ENCODE data around the gene ADAMTS10.
"Not testable (repeated sequence)": the region's sequence is repeated elsewhere in the genome, so short reads cannot be mapped to it uniquely, and the experiment has no call there.

ADAMTS10 gene

GRCh38 chr19:8622886-8623285 is 12.4 kb upstream of the ADAMTS10 start:
- DNase-seq: not testable (repeated sequence)

GRCh38 chr19:8618751-8619150 is 8.2 kb upstream of the ADAMTS10 start:
- DNase-seq: no peak

DNA sequence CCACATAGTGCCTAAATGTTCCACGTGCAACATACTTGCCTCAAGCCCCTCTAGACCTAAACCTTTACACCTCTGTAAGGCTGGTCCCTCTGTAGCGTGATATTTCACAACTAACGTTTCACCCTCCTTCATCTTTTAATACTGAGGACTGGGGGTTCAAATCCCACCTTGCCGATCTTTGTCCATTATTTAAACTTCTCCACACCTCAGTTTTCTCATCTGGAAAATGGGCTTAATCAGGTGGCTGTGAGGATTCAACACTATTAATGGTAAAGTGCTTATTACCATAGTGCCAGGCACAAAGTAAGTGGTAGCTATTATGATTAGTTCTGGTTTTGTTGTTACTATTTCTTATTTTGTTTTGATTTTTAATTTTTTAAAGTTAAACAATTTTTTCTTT is 7.5 kb upstream of the ADAMTS10 start:
- DNase-seq: no peak

DNA sequence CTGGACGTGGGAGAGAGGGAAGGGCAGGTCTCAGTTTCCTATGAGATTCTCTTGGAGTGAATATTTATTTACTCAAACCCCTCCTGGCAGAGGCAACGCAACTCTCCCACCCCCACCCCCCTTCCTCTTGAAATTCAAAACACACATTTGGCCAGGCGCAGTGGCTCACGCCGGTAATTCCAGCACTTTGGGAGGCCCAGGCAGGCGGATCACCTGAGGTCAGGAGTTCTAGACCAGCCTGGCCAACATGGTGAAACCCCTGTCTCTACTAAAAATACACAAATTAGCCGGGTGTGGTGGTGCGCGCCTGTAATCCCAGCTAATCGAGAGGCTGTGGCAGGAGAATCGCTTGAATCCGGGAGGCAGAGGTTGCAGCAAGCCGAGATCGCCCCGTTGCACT is 6.8 kb upstream of the ADAMTS10 start:
- DNase-seq: not testable (repeated sequence)

- DNase-seq: no peak
Observed at GRCh38 chr19:8616861-8617260, 6.3 kb upstream of the ADAMTS10 start.

- peak in 3 of 4 experiments; percentile 17 to 49 (median 28) for DNase-seq
Observed at GRCh38 chr19:8615813-8616596, 5.5 kb upstream of the ADAMTS10 start.

DNA sequence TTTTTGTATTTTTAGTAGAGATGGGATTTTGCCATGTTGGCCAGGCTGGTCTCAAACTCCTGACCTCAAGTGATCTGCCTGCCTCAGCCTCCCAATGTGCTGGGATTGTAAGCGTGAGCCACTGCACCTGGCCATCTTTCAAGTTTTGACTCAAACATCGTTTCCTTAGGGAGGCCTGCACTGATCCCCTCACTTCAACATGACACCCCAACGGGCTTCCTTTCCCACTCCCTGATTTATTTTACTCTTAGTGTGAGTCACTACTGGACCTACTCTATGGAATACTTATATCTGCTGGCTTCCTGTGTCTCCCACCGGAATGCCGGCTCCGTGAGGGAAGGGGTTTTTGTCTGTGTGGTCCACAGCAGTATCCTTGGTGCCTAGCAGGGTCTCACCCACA is 4.5 kb upstream of the ADAMTS10 start:
- DNase-seq: no peak

- DNase-seq: no peak
Observed at GRCh38 chr19:8614455-8614854, 3.9 kb upstream of the ADAMTS10 start.

GRCh38 chr19:8612807-8613171 is 2.3 kb upstream of the ADAMTS10 start:
- DNase-seq: no peak

DNA sequence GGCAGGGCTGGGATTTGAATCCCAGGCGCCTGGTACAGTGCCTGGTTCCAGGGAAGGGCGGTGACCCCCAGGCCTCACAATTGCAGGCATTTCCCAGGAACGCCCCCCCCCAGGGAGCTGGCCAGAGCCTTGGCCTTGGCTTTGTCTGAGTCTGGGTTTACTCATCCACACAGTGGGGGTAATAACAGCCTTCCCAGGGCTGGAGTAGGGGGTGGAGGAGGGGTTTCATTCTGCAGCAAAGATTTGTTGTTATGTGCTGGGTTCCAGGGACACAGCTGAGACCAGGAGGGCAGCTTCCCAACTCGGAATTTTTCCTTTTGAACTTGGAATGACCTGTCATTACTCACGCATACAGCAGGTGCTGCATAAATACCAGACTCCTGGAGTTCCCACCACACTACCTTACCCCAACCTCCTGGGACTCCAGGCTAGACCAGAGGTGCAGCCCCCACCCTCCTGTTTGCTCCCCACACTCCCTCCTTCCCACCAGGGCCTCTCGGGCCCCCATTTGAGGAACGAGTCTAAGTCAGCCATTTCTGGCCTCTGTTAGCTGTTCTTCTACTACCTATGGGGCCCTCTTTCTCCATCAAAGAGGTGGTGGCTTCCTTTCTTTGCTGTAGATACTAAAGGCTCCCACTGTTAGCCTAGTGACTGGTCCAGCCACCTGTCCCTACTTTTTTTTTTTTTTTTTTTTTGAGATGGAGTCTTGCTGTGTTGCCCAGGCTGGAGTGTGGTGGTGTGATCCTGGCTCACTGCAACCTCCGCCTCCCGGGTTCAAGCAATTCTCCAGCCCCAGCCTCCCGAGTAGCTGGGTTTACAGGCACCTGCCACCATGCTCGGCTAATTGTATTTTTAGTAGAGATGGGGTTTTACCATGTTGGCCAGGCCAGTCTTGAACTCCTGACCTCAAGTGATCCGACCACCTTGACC is 1.6 kb upstream of the ADAMTS10 start:
- no peak for DNase-seq

- no peak for DNase-seq
Observed at GRCh38 chr19:8611391-8611876, 919 bp upstream of the ADAMTS10 start.

DNA sequence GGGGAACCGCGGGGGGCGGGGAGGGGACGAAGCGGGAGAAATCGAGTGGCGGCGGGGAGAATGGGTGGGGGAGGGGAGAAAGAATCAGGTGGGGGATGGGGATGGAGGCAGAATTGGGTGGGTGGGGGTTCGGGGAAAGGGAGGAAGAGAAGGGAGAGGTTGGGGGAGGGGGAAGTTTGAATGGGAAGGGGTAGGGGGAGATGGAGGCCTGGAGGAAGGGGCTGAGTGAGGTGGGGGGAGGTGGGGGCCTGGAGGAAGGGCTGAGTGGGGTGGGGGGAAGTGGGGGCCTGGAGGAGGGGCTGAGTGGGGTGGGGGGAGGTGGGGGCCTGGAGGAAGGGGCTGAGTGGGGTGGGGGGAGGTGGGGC is 403 bp upstream of the ADAMTS10 start:
- DNase-seq: no peak

DNA sequence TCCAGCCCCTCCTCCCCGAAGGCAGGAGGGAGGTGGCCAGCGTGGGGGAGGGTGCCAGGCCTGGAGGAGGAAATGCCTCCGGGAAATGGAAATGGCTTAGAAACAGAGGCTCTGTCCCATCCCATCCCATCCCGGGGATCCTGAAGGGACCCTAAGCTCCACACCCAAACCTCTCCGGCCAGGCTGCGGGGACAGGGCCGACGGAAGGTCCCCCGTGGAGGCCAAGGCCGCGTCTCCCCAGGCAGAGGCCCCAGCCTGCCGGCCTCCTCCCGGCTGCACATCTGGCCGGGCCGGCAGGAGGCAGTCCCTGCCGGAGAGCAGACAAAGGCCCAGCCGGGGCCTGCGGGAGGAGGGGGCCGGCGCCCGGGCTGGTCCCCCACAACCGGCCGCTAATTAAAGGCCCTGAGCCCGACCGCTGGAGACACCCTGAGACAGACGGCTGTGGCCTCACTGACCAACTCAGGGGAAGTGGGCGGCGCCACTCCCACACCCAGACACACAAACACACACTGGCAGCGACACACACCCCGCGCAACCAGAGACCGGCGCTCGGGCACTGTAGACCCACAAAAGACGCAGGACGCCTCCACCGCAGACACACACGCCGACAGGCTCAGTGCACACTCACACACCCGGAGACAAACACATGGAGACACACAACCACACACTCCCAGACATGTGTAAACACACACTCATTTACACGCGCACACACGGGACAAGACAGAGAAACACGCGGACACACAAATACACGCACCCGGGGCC is 1.1 kb downstream of the ADAMTS10 start:
- DNase-seq: no peak

- no peak for DNase-seq
Observed at GRCh38 chr19:8608941-8609278, 1.6 kb downstream of the ADAMTS10 start.

GRCh38 chr19:8607386-8607785 is 3.1 kb downstream of the ADAMTS10 start:
- DNase-seq: no peak

- no peak for DNase-seq
Observed at GRCh38 chr19:8605514-8605913, 5.0 kb downstream of the ADAMTS10 start.

DNA sequence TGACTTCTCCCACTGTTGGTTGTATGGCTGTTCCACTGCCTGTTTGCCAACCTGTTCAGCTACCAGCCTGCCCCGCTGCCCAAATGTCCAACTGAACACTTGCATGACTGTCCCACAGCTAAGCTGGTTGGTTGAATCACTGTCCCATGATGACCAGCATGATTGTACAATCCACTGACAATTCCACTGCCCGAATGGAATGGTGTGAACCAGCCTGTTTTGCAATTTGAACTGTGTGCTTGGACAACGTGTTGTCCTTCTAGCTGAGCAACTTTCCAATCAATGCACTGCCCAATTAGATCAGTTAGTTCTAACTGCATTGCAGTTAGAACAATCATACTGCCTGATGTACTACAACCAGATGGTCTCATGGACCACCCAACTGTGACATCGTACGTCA is 8.7 kb downstream of the ADAMTS10 start:
- no peak for DNase-seq

DNA sequence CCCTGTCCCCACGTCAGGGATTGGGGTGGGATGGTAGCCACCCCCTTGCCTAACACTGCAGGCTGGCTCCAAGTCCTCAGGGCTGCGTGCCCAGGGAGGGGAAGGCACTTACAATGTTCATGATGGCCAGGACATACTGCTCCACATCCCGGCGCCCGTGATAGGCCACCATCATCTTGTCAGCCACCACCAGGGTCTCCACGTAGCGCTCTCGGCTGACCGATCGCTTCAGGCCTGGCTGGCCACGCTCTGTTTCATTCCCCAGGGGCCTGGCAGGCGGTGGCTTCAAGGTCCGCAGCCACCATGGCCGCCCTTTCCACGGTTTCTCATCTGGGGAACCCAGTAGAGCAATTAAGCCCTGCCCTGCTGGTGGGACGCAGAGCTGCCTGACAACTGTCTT is 9.7 kb downstream of the ADAMTS10 start:
- DNase-seq: no peak

- no peak for DNase-seq
Observed at GRCh38 chr19:8600064-8600463, 10.5 kb downstream of the ADAMTS10 start.

DNA sequence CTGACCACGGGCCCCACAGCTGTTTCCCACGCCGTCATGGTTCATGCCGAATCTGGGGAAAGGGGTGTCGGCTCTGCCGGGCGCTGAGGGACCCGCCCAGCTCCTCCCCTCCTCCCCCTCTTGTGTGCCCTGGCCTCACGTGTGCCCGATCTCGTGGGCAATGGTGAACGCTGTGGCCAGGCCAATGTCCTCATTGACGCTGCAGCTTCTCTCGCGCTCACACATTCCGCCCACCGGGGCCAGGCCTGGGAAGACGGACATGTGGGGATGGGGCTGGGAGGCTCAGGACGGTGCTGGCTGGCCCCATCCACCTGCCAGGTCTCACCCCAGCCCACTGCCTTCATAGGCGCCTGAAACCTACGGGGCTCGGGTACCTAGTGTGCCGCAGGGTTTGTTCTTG is 14.3 kb downstream of the ADAMTS10 start:
- DNase-seq: no peak

- no peak for DNase-seq
Observed at GRCh38 chr19:8595651-8596050, 14.9 kb downstream of the ADAMTS10 start.

- no peak for DNase-seq
Observed at GRCh38 chr19:8593931-8594330, 16.6 kb downstream of the ADAMTS10 start.

Data from activated naive CD4-positive, alpha-beta T cell (primary cell).